DMS114 treated with DMSO at 0.1 percent for 48 hours (cell line): Measurements from ENCODE around the gene KIF26B.

Experiments
- DNase-seq: peaks from one replicate; lab custom pipeline; 2025; ENCODE audit not compliant: unreplicated experiment; lab: John Stamatoyannopoulos, UW

Gene KIF26B

GRCh38 chr1:245169376-245169775 is 14.6 kb downstream of the KIF26B start:
- no peak for DNase-seq

GRCh38 chr1:245172026-245172425 is 17.2 kb downstream of the KIF26B start:
- DNase-seq, result no peak

GRCh38 chr1:245172829-245173228 is 18.0 kb downstream of the KIF26B start:
- DNase-seq, result no peak

- no peak for DNase-seq
Measured at GRCh38 chr1:245173446-245174211, 18.8 kb downstream of the KIF26B start.

- no peak for DNase-seq
Measured at GRCh38 chr1:245177071-245177900, 22.5 kb downstream of the KIF26B start.

- DNase-seq, result no peak
Measured at GRCh38 chr1:245179706-245180105, 24.9 kb downstream of the KIF26B start.

GRCh38 chr1:245180496-245181157 is 25.8 kb downstream of the KIF26B start:
- no peak for DNase-seq

GRCh38 chr1:245181158-245181517 is 26.4 kb downstream of the KIF26B start:
- DNase-seq, result no peak

- no peak for DNase-seq
Measured at GRCh38 chr1:245182028-245182427, 27.2 kb downstream of the KIF26B start.

GRCh38 chr1:245183429-245183828 is 28.6 kb downstream of the KIF26B start:
- no peak for DNase-seq

GRCh38 chr1:245184779-245185178 is 30.0 kb downstream of the KIF26B start:
- DNase-seq, result no peak

GRCh38 chr1:245188403-245188802 is 33.6 kb downstream of the KIF26B start:
- DNase-seq, result no peak

GRCh38 chr1:245195398-245195797 is 40.6 kb downstream of the KIF26B start:
- no peak for DNase-seq

- DNase-seq, result no peak
Measured at GRCh38 chr1:245197121-245197520, 42.3 kb downstream of the KIF26B start.

GRCh38 chr1:245197911-245198379 is 43.2 kb downstream of the KIF26B start:
- DNase-seq, result no peak

GRCh38 chr1:245198748-245199516 is 44.1 kb downstream of the KIF26B start:
- DNase-seq, result no peak

- DNase-seq, result no peak
Measured at GRCh38 chr1:245200146-245200545, 45.4 kb downstream of the KIF26B start.

- DNase-seq, result no peak
Measured at GRCh38 chr1:245201201-245201600, 46.4 kb downstream of the KIF26B start.

GRCh38 chr1:245201827-245202226 is 47.0 kb downstream of the KIF26B start:
- DNase-seq, result no peak

GRCh38 chr1:245205396-245205795 is 50.6 kb downstream of the KIF26B start:
- DNase-seq, result no peak

GRCh38 chr1:245205864-245206263 is 51.1 kb downstream of the KIF26B start:
- DNase-seq, result no peak
